Measurements from ENCODE around the gene SIN3A. TPM values are rescaled to one million over a fixed set of nuclear protein-coding genes. Genes with fewer than 3 reads are reported as not detected.

Gene SIN3A
- total and polyA plus RNA-seq, 2 experiments from 2014 or later: 19.2 to 41.1 TPM

- DNase-seq (ENCODE audit: low read depth in 1 of 2, low spot score in 1 of 2): no peak
- Histone ChIP-seq H3K27ac (no peak overlapping the region), H3K27me3 (no peaks in the 10 kb centered on the region), H3K4me3 (no peak overlapping the region), H3K36me3 (peaks cover 4% of the 10 kb centered on the region), H3K9me3 (ENCODE audit: low read depth) (no peaks in the 10 kb centered on the region), H3K4me1 (ENCODE audit: low read depth) (no peaks in the 10 kb centered on the region)
- no peak for TF ChIP-seq CTCF (IDR thresholded peaks at IDR 0.05; ENCODE audit: low read depth, low read length)
Observed at GRCh38 chr15:75356517-75356916, 95.0 kb downstream of the SIN3A start.

GRCh38 chr15:75356006-75356405, 95.5 kb downstream of the SIN3A start:
- no peak for TF ChIP-seq CTCF (IDR thresholded peaks at IDR 0.05; ENCODE audit: low read depth, low read length)
- H3K27me3 ChIP-seq: no peaks in the 10 kb centered on the region
- DNase-seq (ENCODE audit: low read depth in 1 of 2, low spot score in 1 of 2): no peak
- no peaks in the 10 kb centered on the region for H3K9me3 ChIP-seq (ENCODE audit: low read depth)
- no peak overlapping the region for H3K27ac ChIP-seq
- peaks cover 4% of the 10 kb centered on the region for H3K36me3 ChIP-seq
- H3K4me3 ChIP-seq: no peak overlapping the region
- H3K4me1 ChIP-seq (ENCODE audit: low read depth): no peaks in the 10 kb centered on the region

DNA sequence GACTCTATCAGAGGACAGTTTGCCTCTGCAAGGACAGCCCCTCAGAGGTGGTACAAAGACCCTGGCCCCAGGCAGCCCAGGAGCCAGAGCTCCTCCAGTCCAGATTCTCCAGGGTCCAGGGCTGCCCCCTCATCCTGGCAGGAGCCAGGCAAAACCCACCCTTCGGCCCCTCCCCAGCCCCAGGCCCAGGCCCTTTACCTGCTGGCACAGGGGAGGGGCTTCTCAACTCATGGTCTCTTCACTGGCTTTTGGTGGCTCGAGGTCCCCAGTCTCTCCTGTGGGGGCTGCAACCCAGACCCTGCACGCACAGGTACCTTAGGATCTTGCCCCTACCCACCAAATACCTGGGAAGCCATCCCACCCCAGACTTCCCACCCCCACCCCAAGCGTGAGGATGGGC, 96.1 kb downstream of the SIN3A start:
- Histone ChIP-seq H3K4me1 (ENCODE audit: low read depth) (no peaks in the 10 kb centered on the region), H3K27ac (no peak overlapping the region), H3K9me3 (ENCODE audit: low read depth) (no peaks in the 10 kb centered on the region), H3K36me3 (peaks cover 4% of the 10 kb centered on the region), H3K4me3 (no peak overlapping the region), H3K27me3 (no peaks in the 10 kb centered on the region)
- TF ChIP-seq CTCF (IDR thresholded peaks at IDR 0.05; ENCODE audit: low read depth, low read length): no peak
- no peak for DNase-seq (ENCODE audit: low read depth in 1 of 2, low spot score in 1 of 2)

DNA sequence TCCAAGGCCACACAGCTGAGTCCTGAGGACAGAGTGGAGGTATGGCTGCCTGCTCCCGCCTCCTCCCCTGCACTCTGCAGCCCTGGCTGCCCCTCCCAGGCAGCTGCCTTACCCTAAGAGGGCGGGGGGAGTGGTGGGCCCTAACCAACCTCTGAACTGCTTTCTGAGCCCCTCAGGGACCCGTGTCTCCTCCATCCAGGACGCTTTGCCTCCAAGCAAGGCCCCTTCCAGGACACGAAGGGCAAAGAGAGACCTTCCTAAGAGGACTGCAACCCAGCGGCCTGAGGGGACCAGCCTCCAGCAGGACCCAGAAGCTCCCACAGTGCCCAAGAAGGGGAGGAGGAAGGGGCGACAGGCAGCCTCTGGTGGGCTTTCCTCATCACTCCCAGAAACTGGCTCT, 97.0 kb downstream of the SIN3A start:
- no peaks in the 10 kb centered on the region for H3K9me3 ChIP-seq (ENCODE audit: low read depth)
- no peak for TF ChIP-seq CTCF (IDR thresholded peaks at IDR 0.05; ENCODE audit: low read depth, low read length)
- DNase-seq (ENCODE audit: low read depth in 1 of 2, low spot score in 1 of 2): no peak
- no peaks in the 10 kb centered on the region for H3K4me1 ChIP-seq (ENCODE audit: low read depth)
- H3K27ac ChIP-seq: no peak overlapping the region
- H3K36me3 ChIP-seq: peaks cover 4% of the 10 kb centered on the region
- H3K27me3 ChIP-seq: no peaks in the 10 kb centered on the region
- H3K4me3 ChIP-seq: no peak overlapping the region

GRCh38 chr15:75353604-75354003, 97.9 kb downstream of the SIN3A start:
- Histone ChIP-seq H3K36me3 (peaks cover 4% of the 10 kb centered on the region), H3K9me3 (ENCODE audit: low read depth) (no peaks in the 10 kb centered on the region), H3K4me3 (no peak overlapping the region), H3K27ac (no peak overlapping the region), H3K4me1 (ENCODE audit: low read depth) (no peaks in the 10 kb centered on the region), H3K27me3 (no peaks in the 10 kb centered on the region)
- TF ChIP-seq CTCF (IDR thresholded peaks at IDR 0.05; ENCODE audit: low read depth, low read length): no peak
- no peak for DNase-seq (ENCODE audit: low read depth in 1 of 2, low spot score in 1 of 2)
